GM18873 (cell line): ENCODE results near the gene NTN4.
"Not testable (repeated sequence)": the region's sequence is repeated elsewhere in the genome, so short reads cannot be mapped to it uniquely, and the experiment has no call there.

Experiments used
- ATAC-seq: cut with Tn5 transposase; IDR thresholded peaks from one replicate; pipeline ENCODE4 v1.9.1; 2021; ENCODE audit warnings: mild to moderate bottlenecking, moderate library complexity, moderate number of reproducible peaks; ENCODE audit not compliant: unreplicated experiment, low FRiP score

Gene NTN4

GRCh38 chr12:95717316-95717928 lies 73.1 kb downstream of the NTN4 start:
- no peak for ATAC-seq

- ATAC-seq: no peak
Observed at GRCh38 chr12:95715177-95715576, 75.4 kb downstream of the NTN4 start.

- ATAC-seq: no peak
Observed at GRCh38 chr12:95712269-95712668, 78.3 kb downstream of the NTN4 start.

GRCh38 chr12:95710386-95710785 lies 80.2 kb downstream of the NTN4 start:
- ATAC-seq: no peak

GRCh38 chr12:95709152-95709551 lies 81.4 kb downstream of the NTN4 start:
- no peak for ATAC-seq

- ATAC-seq: no peak
Observed at GRCh38 chr12:95705143-95705542, 85.4 kb downstream of the NTN4 start.

- ATAC-seq: no peak
Observed at GRCh38 chr12:95703986-95704385, 86.6 kb downstream of the NTN4 start.

- ATAC-seq: no peak
Observed at GRCh38 chr12:95701722-95702418, 88.7 kb downstream of the NTN4 start.

GRCh38 chr12:95701275-95701674 lies 89.3 kb downstream of the NTN4 start:
- no peak for ATAC-seq

- ATAC-seq: peak; percentile 96
Observed at GRCh38 chr12:95700316-95700785, 90.2 kb downstream of the NTN4 start.

- no peak for ATAC-seq
Observed at GRCh38 chr12:95699579-95699978, 91.0 kb downstream of the NTN4 start.

GRCh38 chr12:95694136-95694535 lies 96.4 kb downstream of the NTN4 start:
- no peak for ATAC-seq

- ATAC-seq: no peak
Observed at GRCh38 chr12:95693689-95694088, 96.9 kb downstream of the NTN4 start.

- no peak for ATAC-seq
Observed at GRCh38 chr12:95690861-95691635, 99.5 kb downstream of the NTN4 start.

- ATAC-seq: no peak
Observed at GRCh38 chr12:95687937-95688336, 102.6 kb downstream of the NTN4 start.

GRCh38 chr12:95683418-95683817 lies 107.1 kb downstream of the NTN4 start:
- ATAC-seq: no peak

GRCh38 chr12:95681210-95681765 lies 109.3 kb downstream of the NTN4 start:
- ATAC-seq: no peak

- no peak for ATAC-seq
Observed at GRCh38 chr12:95678684-95679083, 111.9 kb downstream of the NTN4 start.

- ATAC-seq: not testable (repeated sequence)
Observed at GRCh38 chr12:95677782-95678181, 112.8 kb downstream of the NTN4 start.

GRCh38 chr12:95674631-95675030 lies 115.9 kb downstream of the NTN4 start:
- ATAC-seq: no peak

GRCh38 chr12:95674163-95674562 lies 116.4 kb downstream of the NTN4 start:
- no peak for ATAC-seq
